GM18520 (cell line): ENCODE results near the gene MBOAT7.
"Not testable (repeated sequence)": the region's sequence is repeated elsewhere in the genome, so short reads cannot be mapped to it uniquely, and the experiment has no call there.

Experiments
- ATAC-seq: cut with Tn5 transposase; IDR thresholded peaks from one replicate; pipeline ENCODE4 v1.9.1; 2021; ENCODE audit not compliant: unreplicated experiment

MBOAT7 gene

GRCh38 chr19:54209811-54210494 lies 20.6 kb upstream of the MBOAT7 start:
- no peak for ATAC-seq

DNA sequence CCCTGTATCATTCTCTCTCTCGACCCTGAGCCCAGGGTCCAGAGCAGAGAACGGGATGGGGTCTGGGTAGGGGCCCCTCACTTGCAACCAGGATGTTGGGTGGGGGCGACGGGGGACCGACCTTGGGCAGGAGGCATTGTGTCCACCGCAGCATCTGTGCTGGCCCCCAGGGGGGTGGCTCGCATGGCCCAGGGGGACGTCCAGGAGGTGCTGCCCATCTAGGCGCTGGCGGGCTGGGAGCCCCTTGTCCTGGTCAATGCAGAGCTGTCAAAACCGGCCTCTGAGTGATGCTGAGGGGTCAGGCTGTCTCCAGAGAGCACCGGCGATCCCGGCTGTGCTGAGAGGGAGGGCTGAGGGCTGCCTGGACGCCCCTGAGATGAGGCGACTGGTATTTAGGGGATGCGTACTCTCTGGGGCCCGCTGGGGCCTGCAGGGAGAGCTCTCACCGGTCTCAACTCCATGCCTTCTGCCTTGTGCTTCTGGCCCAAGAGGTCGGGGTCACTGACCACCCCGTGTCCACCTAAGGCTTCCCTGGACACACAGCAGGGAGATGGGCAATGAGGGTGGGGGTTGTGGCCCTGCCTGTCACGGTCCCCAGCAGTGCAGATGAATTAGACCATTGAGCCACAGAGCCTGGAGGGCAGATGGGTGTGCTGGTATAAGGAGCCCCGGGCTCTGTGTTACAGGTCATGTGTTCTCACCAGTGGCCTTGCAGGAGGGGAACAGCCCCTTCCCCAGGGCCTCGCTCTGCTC lies 19.9 kb upstream of the MBOAT7 start:
- ATAC-seq, result no peak

GRCh38 chr19:54208784-54209057 lies 19.3 kb upstream of the MBOAT7 start:
- no peak for ATAC-seq

- no peak for ATAC-seq
Observed at GRCh38 chr19:54207983-54208783, 18.8 kb upstream of the MBOAT7 start.

DNA sequence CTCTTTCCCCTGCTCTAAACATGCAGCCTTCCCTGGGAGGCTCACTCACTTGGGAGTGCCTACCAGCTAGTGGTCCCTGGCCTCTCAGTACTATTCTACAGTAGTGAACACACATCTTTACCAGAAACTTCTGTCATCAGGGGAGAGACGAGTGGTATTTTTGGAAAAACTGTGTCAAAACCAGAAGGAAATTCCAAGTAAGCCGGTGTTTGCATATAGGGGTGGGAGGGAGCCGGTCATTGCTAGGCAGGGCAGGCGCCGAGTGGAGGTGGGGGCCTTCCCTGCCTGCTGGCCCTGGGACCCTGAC lies 18.2 kb upstream of the MBOAT7 start:
- ATAC-seq, result no peak

DNA sequence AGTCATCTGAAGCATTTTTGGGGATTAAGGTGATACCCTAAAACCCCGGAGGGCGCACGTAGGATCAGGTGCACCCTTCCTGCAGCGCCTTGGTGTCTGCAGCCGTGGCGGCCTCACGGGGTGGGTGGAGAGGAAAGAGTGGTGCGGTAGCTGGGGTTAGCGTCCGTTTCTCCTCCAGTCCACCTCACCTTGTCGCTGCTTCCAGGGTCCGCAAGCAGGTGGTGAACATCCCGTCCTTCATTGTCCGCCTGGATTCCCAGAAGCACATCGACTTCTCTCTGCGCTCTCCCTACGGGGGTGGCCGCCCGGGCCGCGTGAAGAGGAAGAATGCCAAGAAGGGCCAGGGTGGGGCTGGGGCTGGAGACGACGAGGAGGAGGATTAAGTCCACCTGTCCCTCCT lies 17.8 kb upstream of the MBOAT7 start:
- ATAC-seq, result not testable (repeated sequence)

DNA sequence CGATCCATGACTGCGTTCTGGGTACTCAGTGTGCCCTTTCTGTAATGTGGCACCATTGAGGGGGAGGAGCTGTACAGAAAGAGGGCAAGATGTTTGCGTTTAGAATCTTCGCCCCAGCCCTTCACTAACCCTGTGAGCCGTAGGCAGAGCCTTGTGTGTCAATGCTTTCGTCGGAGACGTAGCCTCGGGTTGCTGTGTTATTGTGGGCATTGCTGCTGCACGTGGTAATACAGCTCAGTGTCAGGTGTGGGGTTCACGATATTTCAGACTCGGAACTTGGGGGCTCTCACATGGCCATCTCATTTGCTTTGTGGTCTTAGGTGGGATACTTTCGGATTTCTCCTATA lies 17.4 kb upstream of the MBOAT7 start:
- no peak for ATAC-seq

GRCh38 chr19:54206030-54206830 lies 16.9 kb upstream of the MBOAT7 start:
- no peak for ATAC-seq

GRCh38 chr19:54204767-54205468 lies 15.5 kb upstream of the MBOAT7 start:
- ATAC-seq, result no peak

GRCh38 chr19:54203151-54203611 lies 13.8 kb upstream of the MBOAT7 start:
- ATAC-seq, result no peak

DNA sequence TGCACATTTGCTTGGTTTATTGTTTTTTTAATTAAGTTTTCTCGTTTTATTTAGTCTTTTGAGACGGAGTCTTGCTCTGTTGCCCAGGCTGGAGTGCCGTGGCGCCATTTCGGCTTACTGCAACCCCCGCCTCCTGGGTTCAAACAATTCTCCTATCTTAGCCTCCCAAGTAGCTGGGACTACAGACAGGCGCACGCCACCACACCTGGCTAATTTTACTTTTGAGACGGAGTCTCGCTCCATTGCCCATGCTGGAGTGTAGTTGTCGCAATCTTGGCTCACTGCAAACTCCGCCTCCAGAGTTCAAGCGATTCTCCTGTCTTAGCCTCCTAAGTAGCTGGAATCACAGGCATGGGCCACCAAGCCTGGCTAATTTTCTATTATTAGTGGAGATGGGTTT lies 12.6 kb upstream of the MBOAT7 start:
- no peak for ATAC-seq

GRCh38 chr19:54201172-54201701 lies 11.9 kb upstream of the MBOAT7 start:
- ATAC-seq, result no peak

GRCh38 chr19:54199401-54199800 lies 10.0 kb upstream of the MBOAT7 start:
- no peak for ATAC-seq

DNA sequence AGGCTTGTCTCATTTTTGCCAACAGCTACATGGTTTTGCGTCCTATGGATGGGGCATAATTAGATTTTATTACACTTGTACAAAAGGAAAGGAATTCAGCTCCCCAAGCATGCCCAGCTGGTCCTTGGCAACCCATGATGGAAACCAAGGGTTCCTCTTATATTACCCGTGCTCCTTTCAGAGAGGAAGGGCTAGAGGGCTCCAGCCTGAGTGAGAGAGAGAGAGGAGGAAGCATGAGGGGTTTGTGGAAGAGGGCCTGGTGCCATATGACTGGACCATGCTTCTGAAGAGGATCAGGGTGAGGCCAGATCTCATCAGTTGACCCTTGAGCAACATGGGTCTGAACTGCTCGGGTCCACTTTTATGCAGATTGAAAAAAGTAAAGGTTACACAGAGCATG lies 7.7 kb upstream of the MBOAT7 start:
- no peak for ATAC-seq

DNA sequence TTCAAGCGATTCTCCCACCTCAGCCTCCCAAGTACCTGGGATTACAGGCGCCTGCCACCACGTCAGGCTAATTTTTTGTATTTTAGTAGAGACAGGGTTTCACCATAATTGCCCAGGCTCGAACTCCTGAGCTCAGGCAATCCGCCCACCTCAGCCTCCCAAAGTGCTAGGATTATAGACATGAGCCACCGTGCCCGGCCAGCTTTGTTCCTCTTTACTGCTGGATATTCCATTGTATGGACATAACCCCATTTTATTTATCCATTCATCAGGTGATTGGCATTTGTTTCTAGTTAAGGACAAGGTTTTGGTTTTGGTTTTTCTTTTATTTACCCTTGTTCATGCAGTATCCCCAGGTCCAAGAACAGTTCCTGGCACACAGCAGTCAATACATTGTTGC lies 7.2 kb upstream of the MBOAT7 start:
- ATAC-seq, result no peak

- ATAC-seq, result not testable (repeated sequence)
Observed at GRCh38 chr19:54194463-54194862, 5.1 kb upstream of the MBOAT7 start.

DNA sequence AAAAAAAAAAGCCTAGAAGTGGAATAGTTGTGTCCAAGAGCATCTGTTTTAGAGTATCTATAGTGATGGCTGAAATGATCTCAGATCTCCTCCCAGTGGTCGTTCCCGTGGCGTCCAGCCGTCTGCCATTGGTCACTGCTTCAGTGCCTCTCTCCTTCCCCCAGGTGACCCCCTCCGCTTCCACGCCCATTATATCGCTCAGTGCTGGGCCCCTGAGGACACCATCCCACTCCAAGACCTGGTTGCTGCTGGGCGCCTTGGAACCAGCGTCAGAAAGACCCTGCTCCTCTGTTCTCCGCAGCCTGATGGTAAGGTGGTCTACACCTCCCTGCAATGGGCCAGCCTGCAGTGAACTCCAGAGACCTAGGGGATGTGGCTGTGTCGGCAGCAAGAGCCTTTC lies 3.6 kb upstream of the MBOAT7 start:
- no peak for ATAC-seq

GRCh38 chr19:54191811-54192453 lies 2.6 kb upstream of the MBOAT7 start:
- ATAC-seq, result no peak

DNA sequence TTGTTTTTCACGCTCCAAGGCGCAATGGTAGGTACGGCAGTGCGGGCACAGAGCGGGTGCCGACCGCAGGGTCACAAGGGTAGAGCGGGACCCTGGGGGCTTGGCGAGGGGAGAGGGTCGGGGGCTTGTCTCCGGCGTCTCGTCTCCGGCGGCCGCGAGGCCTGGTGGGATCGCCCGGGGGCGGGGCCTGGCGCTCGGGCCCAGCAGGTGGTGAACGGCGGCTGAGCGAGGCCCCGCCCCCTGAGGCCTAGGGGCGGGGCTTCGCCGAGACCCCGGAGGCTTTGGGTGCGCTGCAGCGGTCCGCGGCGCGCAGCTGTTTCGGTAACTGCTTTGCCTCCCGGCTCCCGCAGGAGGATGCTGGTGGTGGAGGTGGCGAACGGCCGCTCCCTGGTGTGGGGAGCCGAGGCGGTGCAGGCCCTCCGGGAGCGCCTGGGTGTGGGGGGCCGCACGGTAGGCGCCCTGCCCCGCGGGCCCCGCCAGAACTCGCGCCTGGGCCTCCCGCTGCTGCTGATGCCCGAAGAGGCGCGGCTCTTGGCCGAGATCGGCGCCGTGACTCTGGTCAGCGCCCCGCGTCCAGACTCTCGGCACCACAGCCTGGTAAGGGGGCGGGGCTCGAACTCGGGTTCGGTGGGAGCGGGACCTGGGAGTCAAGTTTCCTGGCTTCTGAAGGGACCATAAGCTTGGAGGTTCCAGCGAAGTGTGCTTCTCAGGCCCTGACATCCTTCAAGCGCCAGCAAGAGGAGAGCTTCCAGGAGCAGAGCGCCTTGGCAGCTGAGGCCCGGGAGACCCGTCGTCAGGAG lies 1.8 kb upstream of the MBOAT7 start, which contains the start of gene TSEN34:
Gene TSEN34 (plus strand): TSS at position 298 of the 800 bp plus-strand sequence. CDS start 57 bp downstream, at position 355.
- peak; percentile 12 for ATAC-seq
